GM12892 (cell line): ENCODE results near the gene LLPH.

Experiments
- POLR2A ChIP-seq: IDR thresholded peaks from 2 replicates; pipeline ENCODE4 v1.6.1; 2011; ENCODE audit warnings: low read depth, low read length, control low read depth
- POLR2AphosphoS5 ChIP-seq: IDR thresholded peaks from 2 replicates; pipeline ENCODE4 v1.6.1; 2011; ENCODE audit warnings: low read depth, low read length, control low read depth
- TAF1 ChIP-seq: IDR thresholded peaks from 2 replicates; pipeline ENCODE4 v1.6.1; 2011; ENCODE audit warnings: low read depth, mild to moderate bottlenecking, control low read depth, low read length, borderline replicate concordance

DNA sequence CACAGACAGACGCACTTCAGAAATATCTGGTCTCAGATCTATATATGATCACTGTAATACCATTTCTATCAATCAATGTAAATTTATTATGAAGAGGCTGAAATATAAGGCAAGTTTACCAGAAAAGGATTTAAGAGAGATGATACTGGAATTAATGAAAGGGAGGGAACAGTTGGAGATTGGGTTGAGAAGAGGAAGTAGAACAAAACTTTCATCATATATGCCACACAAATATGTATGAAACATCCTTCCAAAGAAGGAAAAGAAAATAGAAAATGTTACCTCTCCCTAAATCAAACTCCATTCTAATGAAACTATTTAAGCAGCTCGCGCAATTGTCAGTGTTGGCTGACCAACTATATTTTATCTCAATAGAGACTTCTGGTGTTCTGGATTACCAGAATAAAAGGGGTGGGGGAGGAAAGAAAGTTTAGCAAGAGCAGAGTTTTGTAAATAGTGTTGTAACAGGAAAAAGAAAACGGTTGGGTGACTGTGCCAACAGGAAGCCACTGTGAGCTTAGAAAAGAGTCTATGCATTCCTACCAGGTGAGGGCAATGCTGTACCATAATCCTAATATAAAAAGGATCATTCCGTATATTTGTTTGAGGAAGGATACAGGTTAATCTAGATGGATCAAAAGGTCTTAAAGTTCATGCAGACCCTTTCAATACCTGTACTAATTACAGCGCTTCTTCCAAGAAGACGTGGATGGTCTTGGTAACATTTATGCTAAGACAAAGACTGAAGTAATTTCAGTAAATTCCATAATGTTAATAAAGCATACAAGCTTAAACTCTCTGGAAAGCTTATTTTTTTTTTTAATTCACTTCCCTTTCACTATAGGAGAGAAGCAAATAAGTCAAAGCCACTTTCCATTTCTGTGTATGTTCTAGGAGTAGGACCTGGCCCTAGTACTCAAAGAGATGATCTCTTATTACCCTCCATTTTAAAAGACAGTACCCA is 14.5 kb upstream of the LLPH start:
- TF ChIP-seq POLR2A (no peak), POLR2AphosphoS5 (no peak), TAF1 (no peak)
